ENCODE measurements around the gene OR5AU1.

DNA sequence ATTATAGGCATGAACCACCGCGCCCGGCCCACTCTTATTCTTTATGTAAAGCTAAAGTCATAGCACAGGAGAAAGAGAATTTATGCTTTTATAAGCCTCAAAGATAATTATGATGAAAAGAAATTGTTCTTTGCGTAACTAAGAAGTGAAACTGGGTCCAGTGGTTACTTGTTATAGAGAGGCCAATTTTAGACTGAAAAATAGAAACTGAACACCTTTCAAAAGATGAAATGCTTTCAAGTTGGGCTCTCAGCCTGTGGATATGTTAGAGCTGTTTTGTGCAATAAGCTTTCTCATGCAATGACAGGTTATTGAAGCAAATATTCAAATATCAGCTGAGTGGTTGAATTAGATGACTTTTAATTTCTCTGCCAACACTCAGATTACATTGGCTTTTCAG lies 47.1 kb downstream of the OR5AU1 start:
- TF ChIP-seq CREB1 (IDR thresholded peaks at IDR 0.05; ENCODE audit: low read depth) (no peak), YY1 (IDR thresholded peaks at IDR 0.05; ENCODE audit: low read depth) (no peak), ZBTB7A (IDR thresholded peaks at IDR 0.05; ENCODE audit: low read depth) (no peak), TAF1 (IDR thresholded peaks at IDR 0.05; ENCODE audit: low read depth) (no peak), CEBPB (IDR thresholded peaks at IDR 0.05) (no peak)
- TF ChIP-seq, protein P1, sequence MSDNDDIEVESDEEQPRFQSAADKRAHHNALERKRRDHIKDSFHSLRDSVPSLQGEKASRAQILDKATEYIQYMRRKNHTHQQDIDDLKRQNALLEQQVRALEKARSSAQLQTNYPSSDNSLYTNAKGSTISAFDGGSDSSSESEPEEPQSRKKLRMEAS (IDR thresholded peaks at IDR 0.05) = no peak
- TF ChIP-seq, protein P2, sequence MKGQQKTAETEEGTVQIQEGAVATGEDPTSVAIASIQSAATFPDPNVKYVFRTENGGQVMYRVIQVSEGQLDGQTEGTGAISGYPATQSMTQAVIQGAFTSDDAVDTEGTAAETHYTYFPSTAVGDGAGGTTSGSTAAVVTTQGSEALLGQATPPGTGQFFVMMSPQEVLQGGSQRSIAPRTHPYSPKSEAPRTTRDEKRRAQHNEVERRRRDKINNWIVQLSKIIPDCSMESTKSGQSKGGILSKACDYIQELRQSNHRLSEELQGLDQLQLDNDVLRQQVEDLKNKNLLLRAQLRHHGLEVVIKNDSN (IDR thresholded peaks at IDR 0.05) = no peak
